Motor neuron (in vitro differentiated cells): Measurements from ENCODE around the gene TXNRD1. TPM values are rescaled to one million over a fixed set of nuclear protein-coding genes. Genes with fewer than 3 reads are reported as not detected.
"Not testable (repeated sequence)": the region's sequence is repeated elsewhere in the genome, so short reads cannot be mapped to it uniquely, and the experiment has no call there.

Experiments
- ATAC-seq, 8 experiments: fragments of 200-7000 bp; cut with Tn5 transposase; replicated peaks in 6 of 8; 2 replicates each; pipeline ENCODE4 v1.8.0; 2021; ENCODE audit warnings: mild to moderate bottlenecking in 8 of 8, moderate library complexity in 8 of 8
- H3K27ac ChIP-seq, 2 donors: fragments of 250-450 bp; sonication (Bioruptor Pico); 2 replicates each; pipeline ENCODE4 v1.9.0; 2021; ENCODE audit warnings: antibody characterized with exemption in 2 of 2, mild to moderate bottlenecking in 2 of 2, moderate library complexity in 1 of 2
- H3K4me1 ChIP-seq, 2 donors: fragments of 250-450 bp; sonication (Bioruptor Pico); replicated peaks in 1 of 2; 2 replicates each; pipeline ENCODE4 v1.6.1; 2021; ENCODE audit warnings: antibody characterized with exemption in 2 of 2, mild to moderate bottlenecking in 2 of 2, moderate library complexity in 1 of 2
- H3K4me3 ChIP-seq, 5 donors: fragments of 250-450 bp; sonication (Bioruptor Pico); 2 replicates each; pipeline ENCODE4 v1.9.0; 2021; ENCODE audit warnings: antibody characterized with exemption in 5 of 5, mild to moderate bottlenecking in 5 of 5, moderate library complexity in 4 of 5
- WGBS, 10 experiments: fragments of 450-650 bp; shearing (Covaris generic); methylation state at CpG; one replicate each; pipeline ENCODE4 v1.0.0; 2022; 5-methylcytosine and 5-hydroxymethylcytosine counted together
- in situ Hi-C, 9 experiments: fragments of 400-800 bp; cut with MboI; loops; one replicate each; pipeline ENCODE4 v1.15.0; 2021; ENCODE audit warnings: low sequenced_read_pairs in 9 of 9, low pct_unique_long_range_greater_than_20kb in 2 of 9; ENCODE audit not compliant: unreplicated experiment in 9 of 9
- total RNA-seq, 8 experiments: library from RNA; unstranded; fragments of 300-600 nt; gene quantifications; 2 replicates each; pipeline versions ENCODE4 v1.2.3 to v1.2.4, GENCODE V29; 2022

The TXNRD1 gene
- 100 to 1,000 TPM in 3 of 8 experiments, 10 to 100 TPM in 5; 42.8 to 219 (median 87.5) TPM for total RNA-seq

DNA sequence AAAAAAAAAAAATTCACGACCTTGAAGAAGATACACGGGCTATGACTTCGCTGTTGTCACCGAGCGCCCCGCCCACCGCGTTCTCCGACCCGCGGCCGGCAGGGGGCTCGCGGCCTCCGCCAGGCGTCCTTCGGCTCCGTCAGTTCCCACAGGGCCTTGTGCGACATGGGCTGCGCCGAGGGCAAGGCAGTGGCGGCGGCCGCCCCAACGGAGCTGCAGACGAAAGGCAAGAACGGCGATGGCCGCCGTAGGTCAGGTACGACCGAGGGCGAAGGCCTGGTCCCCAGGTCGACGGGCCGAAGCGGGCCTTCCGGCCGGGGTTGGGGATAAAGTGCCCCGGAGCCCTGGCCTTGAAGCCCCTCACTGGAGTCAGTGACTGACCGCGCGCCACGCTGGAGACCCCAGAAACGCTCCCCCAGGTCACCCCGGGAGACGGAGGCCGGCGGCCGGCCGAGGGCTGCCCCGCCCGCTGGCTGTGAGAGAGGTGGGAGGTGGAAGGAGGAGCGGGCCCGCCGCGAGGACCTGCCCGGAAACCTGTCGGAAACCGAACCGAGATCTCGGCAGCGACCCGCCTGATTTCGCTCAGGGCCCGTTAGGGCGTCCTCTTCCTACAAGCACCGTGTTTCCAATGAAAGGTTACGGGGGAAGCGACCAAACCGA, at the start of gene TXNRD1:
TXNRD1 (plus strand) TSS at position 142 of the 660 bp plus-strand sequence; CDS start at position 166, 24 bp downstream.
- 0 to 40% (median 5%) methylated on average over 4 to 17 of the region's 71 CpGs; no CpG with 5 or more reads in 3 of the 10 experiments for WGBS, 10 experiments

DNA sequence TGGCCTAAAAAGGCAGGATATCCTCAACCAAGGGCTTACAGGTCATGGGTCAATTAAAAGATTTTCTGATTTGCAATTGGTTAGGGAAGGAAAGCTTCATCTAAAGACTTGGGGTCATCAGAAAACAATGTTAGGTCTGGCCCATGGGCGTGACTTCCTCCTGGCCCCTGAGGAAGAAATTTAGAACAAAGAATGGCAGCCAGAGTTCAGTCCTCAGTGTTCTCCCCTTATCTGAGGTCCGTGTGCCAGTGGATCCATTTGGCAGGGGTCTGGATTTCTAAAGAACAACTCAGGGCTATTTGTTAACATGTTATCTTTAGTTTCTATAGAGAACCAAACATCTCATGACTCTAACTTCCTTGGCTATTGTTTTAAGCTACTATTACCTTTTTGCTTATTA, 49.8 kb upstream of the TXNRD1 start:
- in situ Hi-C loops: no loop called here
- Histone ChIP-seq H3K4me3 (no peak overlapping the region), H3K27ac (no peak overlapping the region), H3K4me1 (no peaks in the 10 kb centered on the region)
- WGBS, 10 experiments: 40 to 100% (median 91%) methylated on average over 1 to 2 of the region's 2 CpGs; no CpG with 5 or more reads in 4 of the 10 experiments
- ATAC-seq: no peak

More for the DNA sequence above, at the start of gene TXNRD1:
- H3K27ac ChIP-seq: no peak within 1 kb of the TSS
- ATAC-seq: peak; percentile 34 to 98 (median 93)
- peak within 1 kb of the TSS; percentile 23 to 41 (median 27) for H3K4me3 ChIP-seq
- in situ Hi-C loops: loop anchor here in 2 of 9 experiments (10.0 to 25.0 kb wide), 2 partner anchors 69 to 147 kb away; no protein-coding TSS in a partner anchor
- no peaks in the 10 kb centered on the region for H3K4me1 ChIP-seq

DNA sequence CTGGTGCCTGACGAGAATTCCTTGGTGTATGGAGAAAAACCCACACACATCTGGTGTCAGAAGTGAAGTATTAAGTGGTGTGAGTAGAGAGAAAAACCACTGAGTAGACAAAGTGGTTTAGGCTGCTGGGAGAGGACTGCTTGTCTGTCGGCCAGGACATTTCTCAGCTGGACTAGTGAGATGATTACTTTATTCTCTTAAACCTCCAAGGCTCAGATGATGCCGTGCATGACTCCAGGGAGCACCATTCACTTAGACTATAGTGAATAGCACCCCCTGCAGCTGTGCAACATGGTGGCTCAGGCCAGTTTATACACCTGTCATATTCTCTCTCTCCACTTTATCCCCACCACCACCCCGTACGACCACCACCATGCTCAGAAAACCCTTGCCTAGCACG, 49.1 kb upstream of the TXNRD1 start:
- in situ Hi-C loops: no loop called here
- H3K4me3 ChIP-seq: no peak overlapping the region
- no peak overlapping the region for H3K27ac ChIP-seq
- WGBS, 10 experiments: 71 to 100% (median 83%) methylated on average over 1 to 3 of the region's 6 CpGs; no CpG with 5 or more reads in 3 of the 10 experiments
- no peaks in the 10 kb centered on the region for H3K4me1 ChIP-seq
- ATAC-seq: no peak

DNA sequence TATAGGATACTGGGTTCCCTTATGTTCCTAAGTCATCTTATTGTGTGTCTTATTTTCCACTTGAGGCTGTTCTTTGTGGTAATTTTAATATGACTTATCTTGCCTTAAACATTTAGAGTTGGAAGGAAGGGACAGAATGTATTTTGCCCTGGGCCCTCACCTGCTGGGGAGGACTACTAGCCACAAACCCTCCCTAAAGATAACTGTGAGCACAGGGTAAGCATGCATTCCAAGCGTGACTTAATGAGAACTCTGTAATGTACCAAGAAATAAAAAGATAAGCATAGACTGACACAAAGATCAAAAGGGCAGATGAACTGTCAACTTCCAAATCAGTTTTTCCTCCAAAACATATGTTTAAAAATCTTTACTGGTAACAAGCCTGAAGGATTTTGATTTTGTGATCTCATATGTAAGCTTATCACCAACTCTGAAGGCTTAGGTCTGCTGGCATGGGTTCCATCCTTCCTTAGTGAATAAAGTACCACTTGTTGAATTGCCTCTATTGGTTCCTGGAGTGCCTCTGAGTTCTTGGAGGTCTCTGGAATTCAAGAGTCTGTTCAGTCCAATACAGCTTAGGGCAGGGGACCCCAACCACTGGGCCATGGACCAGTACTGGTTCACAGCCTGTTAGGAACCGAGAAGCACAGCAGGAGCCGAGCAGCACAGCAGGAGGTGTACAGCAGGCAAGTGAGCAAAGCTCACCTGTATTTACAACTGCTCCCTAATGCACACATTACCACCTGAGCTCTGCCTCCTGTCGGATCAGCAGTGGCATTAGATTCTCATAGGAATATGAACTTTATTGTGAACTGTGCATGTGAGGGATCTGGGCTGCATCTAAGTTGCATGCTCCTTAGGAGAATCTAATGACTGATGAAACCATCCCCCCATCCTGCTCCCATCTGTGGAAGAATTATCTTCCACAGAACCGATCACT, 47.8 kb upstream of the TXNRD1 start:
- no peak for ATAC-seq
- Histone ChIP-seq H3K27ac (no peak overlapping the region), H3K4me3 (no peak overlapping the region), H3K4me1 (no peaks in the 10 kb centered on the region)
- WGBS, 10 experiments: 43 to 100% (median 77%) methylated on average over 1 to 4 of the region's 5 CpGs; no CpG with 5 or more reads in 1 of the 10 experiments
- in situ Hi-C loops: no loop called here

DNA sequence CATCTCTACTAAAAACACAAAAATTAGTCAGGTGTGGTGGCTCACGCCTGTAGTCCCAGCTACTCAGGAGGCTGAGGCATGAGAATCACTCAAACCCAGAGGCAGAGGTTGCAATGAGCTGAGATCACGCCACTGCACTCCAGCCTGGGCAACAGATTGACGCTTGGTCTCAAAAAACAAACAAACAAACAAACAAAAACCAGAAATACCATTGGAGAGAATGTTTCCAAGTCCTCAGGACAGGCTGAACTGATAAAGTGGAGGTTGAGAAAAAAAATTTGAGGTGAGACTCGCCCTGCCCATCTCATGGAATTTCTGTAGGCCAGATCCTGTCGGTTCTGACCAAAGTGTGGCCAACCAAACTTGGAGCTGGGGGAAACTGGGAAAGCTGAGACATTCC, 47.0 kb upstream of the TXNRD1 start:
- ATAC-seq: no peak
- 80 to 100% (median 90%) methylated on average over 1 to 5 of the region's 5 CpGs; no CpG with 5 or more reads in 1 of the 10 experiments for WGBS, 10 experiments
- in situ Hi-C loops: no loop called here

DNA sequence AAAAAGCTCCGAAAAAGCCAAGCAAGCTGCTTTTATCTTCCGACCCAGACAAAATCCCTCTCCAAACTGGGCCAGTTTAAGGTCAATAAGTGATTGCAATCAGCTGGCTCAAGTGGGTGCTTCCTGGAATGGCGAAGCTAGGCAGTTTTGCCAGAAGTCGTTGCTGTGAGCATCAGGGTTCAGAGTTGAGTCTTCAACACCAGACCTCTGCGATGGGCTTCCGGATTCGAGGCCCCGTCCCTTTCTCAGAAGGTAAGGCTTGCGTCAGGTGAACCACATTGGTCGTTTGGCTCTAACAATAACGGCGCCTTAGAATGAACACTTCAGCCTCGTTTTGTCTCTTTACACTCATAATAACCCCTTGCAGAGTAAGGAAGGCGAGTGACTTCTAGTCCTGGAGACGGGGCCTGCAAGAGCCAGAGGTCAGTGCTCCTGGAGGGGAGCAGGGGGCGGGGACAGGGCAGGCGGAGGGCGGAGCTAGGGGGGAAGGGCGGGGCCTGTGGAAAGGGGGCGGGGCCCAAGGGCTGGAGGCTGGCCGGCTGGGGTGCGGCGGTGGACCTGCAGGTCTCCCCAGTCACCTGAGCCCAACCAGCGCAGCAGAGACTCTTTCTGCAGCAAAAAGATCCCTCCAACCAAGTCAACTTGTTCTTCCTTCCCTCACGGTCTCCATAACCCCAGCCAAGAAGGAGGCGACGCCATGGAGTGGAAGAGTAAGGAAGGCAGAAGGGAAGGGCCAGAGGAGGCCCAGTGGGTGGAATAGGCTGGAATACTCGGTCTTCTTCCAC, 43.6 kb upstream of the TXNRD1 start:
- Histone ChIP-seq H3K4me1 (no peaks in the 10 kb centered on the region), H3K27ac (no peak overlapping the region), H3K4me3 (no peak overlapping the region)
- in situ Hi-C loops: no loop called here
- 50 to 100% (median 92%) methylated on average over 1 to 10 of the region's 28 CpGs; no CpG with 5 or more reads in 3 of the 10 experiments for WGBS, 10 experiments
- ATAC-seq: no peak

More for the DNA sequence above, 47.0 kb upstream of the TXNRD1 start:
- Histone ChIP-seq H3K4me3 (no peak overlapping the region), H3K4me1 (no peaks in the 10 kb centered on the region), H3K27ac (no peak overlapping the region)

DNA sequence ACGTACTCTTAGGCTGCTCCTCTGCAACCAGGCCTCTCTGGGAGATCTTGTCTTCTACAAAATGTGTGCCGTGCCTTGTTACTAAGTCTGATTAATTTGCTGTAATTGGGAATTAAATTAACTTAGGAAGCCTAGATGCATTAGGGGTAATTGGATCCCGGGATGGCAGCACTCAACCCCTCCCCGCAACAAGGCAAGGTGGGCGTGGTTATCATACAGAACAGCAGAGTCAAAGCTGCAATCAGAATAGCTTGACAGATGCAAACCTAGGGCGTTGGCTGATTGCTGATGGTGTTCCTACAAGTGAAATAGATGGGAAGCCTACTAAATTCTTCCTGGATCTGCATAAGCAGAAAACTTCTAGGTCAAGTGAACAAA, 43.0 kb upstream of the TXNRD1 start:
- Histone ChIP-seq H3K4me3 (no peak overlapping the region), H3K4me1 (no peaks in the 10 kb centered on the region), H3K27ac (no peak overlapping the region)
- peak in 3 of 8 experiments; percentile 40 to 82 (median 54) for ATAC-seq
- in situ Hi-C loops: no loop called here
- WGBS, 10 experiments: 18 to 100% (median 63%) methylated on average over 1 to 4 of the region's 6 CpGs; no CpG with 5 or more reads in 3 of the 10 experiments

DNA sequence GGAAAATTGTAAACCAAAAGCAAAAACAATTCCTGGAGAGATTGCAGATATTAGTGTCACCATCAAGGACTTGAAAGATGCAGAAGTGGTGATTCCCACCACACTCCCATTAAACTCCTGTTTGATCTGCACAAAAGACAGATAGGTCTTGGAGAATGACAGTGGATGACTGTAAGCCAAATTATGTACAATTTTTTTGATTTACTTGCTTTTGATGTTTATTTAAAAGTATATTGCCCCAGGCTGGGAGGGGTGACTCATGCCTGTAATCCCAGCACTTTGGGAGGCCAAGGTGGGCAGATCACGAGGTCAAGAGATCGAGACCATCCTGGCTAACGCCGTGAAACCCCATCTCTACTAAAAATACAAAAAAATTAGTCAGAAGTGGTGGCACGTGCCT, 41.8 kb upstream of the TXNRD1 start:
- in situ Hi-C loops, ATAC-seq, H3K27ac ChIP-seq, H3K4me1 ChIP-seq, H3K4me3 ChIP-seq: not testable (repeated sequence)
- WGBS, 10 experiments: 40 to 100% (median 85%) methylated on average over 1 to 3 of the region's 5 CpGs; no CpG with 5 or more reads in 6 of the 10 experiments

DNA sequence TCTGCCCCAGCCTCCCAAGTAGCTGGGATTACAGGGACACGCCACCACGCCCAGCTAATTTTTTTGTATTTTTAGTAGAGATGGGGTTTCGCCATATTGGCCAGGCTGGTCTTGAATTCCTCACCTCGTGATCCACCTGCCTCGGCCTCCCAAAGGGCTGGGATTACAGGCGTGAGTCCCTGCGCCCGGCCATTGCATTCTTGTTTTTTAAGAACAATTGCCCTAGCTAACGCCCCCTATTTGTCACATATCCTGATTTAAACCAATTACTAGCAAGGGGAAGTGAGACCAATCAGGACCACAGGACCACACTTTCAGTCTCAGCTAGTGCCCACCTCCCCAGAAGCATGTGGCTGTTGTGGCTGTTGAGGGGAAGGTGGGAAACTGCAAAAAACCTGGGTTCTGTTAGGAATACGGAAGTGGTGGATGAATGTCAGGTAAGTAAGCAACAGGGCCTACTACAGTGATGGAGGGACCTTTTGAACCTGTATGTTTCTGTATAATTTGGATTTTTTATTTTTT, 39.8 kb upstream of the TXNRD1 start:
- 33 to 100% (median 80%) methylated on average over 1 to 7 of the region's 10 CpGs; no CpG with 5 or more reads in 3 of the 10 experiments for WGBS, 10 experiments
- no peak for ATAC-seq
- H3K4me1 ChIP-seq: no peaks in the 10 kb centered on the region
- in situ Hi-C loops: loop anchor here in 1 of 9 experiments (25.0 kb wide), 1 partner anchor 712 kb away; no protein-coding TSS in a partner anchor
- no peak overlapping the region for H3K4me3 ChIP-seq
- no peak overlapping the region for H3K27ac ChIP-seq

DNA sequence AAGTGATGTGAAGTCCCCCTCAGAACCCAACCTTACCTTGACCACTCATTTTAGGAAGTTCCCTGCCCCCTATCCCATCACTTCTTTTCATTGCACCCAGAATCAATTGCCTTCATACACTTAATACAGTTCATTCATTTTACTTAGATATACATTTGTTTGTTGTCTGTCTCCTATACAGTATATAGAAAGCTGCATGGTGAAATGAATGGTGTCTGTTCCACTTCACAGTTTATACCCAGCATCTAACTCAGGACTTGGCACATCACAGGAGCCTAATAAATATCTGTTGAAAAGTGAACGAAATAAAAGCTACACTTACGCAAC, 38.3 kb upstream of the TXNRD1 start:
- H3K4me1 ChIP-seq: no peaks in the 10 kb centered on the region
- no peak overlapping the region for H3K4me3 ChIP-seq
- no peak overlapping the region for H3K27ac ChIP-seq
- 0 to 88% (median 80%) methylated on average over 2 of the region's 2 CpGs; no CpG with 5 or more reads in 4 of the 10 experiments for WGBS, 10 experiments
- in situ Hi-C loops: loop anchor here in 1 of 9 experiments (25.0 kb wide), 1 partner anchor 710 kb away; no protein-coding TSS in a partner anchor
- peak in 1 of 8 experiments; percentile 9 for ATAC-seq

DNA sequence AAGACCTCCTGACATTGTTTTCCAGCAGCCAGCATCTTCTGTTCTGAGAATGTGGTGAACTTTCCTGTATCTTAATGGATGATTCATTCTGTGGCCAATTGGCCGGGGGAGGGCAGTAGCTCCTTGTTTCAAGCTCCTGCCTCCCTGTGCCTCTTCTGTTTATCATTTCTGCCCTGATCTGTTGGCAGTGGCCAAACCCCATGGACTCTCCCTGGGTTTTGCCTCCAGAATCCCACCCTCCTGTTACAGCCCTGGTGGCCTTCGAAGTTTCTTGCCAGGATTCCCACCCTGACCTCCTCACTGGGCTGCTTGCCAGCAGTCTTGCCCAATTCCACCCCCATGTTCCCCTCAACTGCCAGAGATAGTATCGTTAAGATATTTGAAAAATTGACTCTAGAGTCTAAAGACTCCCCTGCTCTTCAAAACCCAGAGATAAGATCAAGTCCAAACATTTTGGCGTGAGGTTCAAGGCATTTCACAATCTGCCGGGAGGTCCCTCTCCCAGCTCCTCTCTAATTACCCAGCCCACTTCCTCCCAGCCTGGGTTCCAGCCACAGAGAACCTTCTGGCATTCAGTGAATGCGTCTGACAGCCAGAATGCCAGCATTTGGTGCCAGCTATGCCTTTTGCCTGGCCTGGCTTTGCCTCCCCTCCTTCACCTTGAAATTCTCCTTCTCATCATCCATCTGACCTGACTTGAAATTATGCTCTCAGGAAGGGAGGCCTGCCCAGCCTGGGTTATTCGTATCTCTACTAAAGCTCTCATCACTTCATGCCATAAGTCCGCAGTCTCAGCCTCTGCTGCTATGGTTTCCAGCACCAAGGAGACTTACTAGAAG, 37.7 kb upstream of the TXNRD1 start:
- Histone ChIP-seq H3K4me3 (no peak overlapping the region), H3K4me1 (no peaks in the 10 kb centered on the region), H3K27ac (no peak overlapping the region)
- in situ Hi-C loops: loop anchor here in 1 of 9 experiments (25.0 kb wide), 1 partner anchor 709 kb away; no protein-coding TSS in a partner anchor
- ATAC-seq: peak in 3 of 8 experiments; percentile 81 to 93 (median 89)
- 35 to 96% (median 72%) methylated on average over 1 to 8 of the region's 8 CpGs for WGBS, 10 experiments
